ENCODE data around the gene ZAR1L.

DNA sequence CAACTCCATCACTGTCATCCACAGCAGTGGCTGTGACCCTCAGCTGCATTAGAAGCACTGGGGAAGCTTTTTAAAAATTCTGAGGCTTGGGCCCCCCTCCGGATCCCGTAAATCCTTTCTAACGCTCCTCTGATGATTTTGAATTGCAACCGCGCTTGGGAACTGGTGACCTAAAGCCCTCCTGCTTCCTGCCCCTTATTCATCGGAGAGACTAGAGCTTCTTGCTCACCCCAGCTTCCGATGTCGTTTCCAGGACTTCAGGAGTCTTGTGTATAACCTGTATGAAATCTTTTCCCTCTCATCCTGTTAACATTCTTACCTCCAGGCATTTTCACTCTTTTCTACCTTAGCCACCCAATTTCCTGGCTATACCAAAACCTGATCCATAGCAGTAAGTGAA lies 14.8 kb downstream of the ZAR1L start:
- TF ChIP-seq, protein P1, sequence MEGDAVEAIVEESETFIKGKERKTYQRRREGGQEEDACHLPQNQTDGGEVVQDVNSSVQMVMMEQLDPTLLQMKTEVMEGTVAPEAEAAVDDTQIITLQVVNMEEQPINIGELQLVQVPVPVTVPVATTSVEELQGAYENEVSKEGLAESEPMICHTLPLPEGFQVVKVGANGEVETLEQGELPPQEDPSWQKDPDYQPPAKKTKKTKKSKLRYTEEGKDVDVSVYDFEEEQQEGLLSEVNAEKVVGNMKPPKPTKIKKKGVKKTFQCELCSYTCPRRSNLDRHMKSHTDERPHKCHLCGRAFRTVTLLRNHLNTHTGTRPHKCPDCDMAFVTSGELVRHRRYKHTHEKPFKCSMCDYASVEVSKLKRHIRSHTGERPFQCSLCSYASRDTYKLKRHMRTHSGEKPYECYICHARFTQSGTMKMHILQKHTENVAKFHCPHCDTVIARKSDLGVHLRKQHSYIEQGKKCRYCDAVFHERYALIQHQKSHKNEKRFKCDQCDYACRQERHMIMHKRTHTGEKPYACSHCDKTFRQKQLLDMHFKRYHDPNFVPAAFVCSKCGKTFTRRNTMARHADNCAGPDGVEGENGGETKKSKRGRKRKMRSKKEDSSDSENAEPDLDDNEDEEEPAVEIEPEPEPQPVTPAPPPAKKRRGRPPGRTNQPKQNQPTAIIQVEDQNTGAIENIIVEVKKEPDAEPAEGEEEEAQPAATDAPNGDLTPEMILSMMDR (IDR thresholded peaks at IDR 0.05; ENCODE audit: borderline replicate concordance, extremely low read depth, low read length, poor library complexity, severe bottlenecking), result no peak
- TF ChIP-seq EZH2 (IDR thresholded peaks at IDR 0.05; ENCODE audit: borderline replicate concordance, low read depth, low read length, severe bottlenecking), result no peak

All from DND-41 (cell line).